WERI-Rb-1 (cell line): Measurements from ENCODE around the gene GNAZ.
A peak's percentile ranks its signal among the peaks of the same experiment; 100 is the strongest.

Experiments used
- DNase-seq: peaks from one replicate; pipeline ENCODE4 v3.0.0-alpha.2; 2020
- H3K27ac ChIP-seq: fragments of 250-450 bp; sonication (Bioruptor Pico); 2 replicates; pipeline ENCODE4 v1.5.1; 2020; ENCODE audit warnings: mild to moderate bottlenecking, moderate library complexity
- H3K27me3 ChIP-seq: fragments of 250-450 bp; sonication (Bioruptor Pico); 2 replicates; pipeline ENCODE4 v1.5.1; 2021; ENCODE audit warnings: mild to moderate bottlenecking, low read depth, moderate library complexity; ENCODE audit not compliant: insufficient read depth, severe bottlenecking
- H3K36me3 ChIP-seq: fragments of 250-450 bp; sonication (Bioruptor Pico); 2 replicates; pipeline ENCODE4 v1.5.1; 2020; ENCODE audit warnings: mild to moderate bottlenecking, moderate library complexity
- H3K4me3 ChIP-seq: 2 replicates; pipeline ENCODE4 v1.5.1; 2011; ENCODE audit warnings: low read depth, mild to moderate bottlenecking, control low read depth, low read length
- H3K9me3 ChIP-seq: fragments of 250-450 bp; sonication (Bioruptor Pico); 2 replicates; pipeline ENCODE4 v1.5.1; 2021; ENCODE audit warnings: mild to moderate bottlenecking, moderate library complexity; ENCODE audit not compliant: severe bottlenecking
- TF ChIP-seq, protein P1 (sequence below): IDR thresholded peaks from 2 replicates; pipeline ENCODE4 v1.5.1; 2011; ENCODE audit warnings: low read depth, mild to moderate bottlenecking, control low read depth, inconsistent platforms, low read length

Gene GNAZ

DNA sequence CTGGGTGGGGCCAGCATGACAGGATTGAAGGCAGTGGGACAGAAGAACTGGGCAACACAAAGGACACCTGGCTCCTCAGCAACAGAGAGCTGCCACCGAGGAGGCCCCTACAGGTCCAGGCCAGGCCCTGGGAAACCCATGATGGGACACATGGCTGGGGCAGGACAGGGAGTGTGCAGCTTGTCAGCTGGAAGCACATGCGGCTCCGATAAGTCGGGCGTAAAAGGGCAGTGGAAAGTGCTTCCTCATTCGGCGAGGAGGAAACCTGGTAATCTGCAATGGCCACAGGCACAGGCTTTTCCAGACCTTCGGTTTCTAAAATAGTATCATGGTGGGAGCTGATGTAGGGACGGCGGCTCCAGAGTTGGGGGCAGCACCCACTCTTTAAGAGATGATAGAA lies 16.5 kb downstream of the GNAZ start:
- H3K4me3 ChIP-seq, result no peak overlapping the region
- peak overlapping the region; percentile 85 for H3K27ac ChIP-seq
- H3K27me3 ChIP-seq, result no peaks in the 10 kb centered on the region
- H3K9me3 ChIP-seq, result no peaks in the 10 kb centered on the region
- no peak for DNase-seq
- peaks cover 7% of the 10 kb centered on the region for H3K36me3 ChIP-seq
- TF ChIP-seq, protein P1, sequence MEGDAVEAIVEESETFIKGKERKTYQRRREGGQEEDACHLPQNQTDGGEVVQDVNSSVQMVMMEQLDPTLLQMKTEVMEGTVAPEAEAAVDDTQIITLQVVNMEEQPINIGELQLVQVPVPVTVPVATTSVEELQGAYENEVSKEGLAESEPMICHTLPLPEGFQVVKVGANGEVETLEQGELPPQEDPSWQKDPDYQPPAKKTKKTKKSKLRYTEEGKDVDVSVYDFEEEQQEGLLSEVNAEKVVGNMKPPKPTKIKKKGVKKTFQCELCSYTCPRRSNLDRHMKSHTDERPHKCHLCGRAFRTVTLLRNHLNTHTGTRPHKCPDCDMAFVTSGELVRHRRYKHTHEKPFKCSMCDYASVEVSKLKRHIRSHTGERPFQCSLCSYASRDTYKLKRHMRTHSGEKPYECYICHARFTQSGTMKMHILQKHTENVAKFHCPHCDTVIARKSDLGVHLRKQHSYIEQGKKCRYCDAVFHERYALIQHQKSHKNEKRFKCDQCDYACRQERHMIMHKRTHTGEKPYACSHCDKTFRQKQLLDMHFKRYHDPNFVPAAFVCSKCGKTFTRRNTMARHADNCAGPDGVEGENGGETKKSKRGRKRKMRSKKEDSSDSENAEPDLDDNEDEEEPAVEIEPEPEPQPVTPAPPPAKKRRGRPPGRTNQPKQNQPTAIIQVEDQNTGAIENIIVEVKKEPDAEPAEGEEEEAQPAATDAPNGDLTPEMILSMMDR, result no peak

DNA sequence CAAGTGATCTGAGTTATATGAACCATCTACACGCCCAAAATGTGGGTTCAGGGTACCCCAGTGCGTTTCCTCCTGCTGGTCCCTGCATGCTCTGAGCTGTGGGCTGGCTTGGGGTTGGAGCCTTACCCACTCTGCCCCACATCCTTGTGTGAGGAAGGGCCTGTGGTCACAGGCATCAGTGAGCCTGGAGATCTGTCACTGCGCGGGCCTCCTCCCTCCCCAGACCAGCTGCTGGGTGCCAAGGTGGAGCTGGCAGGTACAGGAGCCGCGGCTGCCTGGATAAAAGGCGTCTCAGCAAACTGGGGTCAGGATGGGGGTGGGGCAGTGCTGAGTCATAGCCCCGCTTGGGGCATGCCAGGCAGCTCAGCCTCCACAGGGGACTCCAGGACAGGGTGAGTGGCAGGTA lies 17.9 kb downstream of the GNAZ start:
- Histone ChIP-seq H3K36me3 (peaks cover 7% of the 10 kb centered on the region), H3K27me3 (no peaks in the 10 kb centered on the region), H3K9me3 (no peaks in the 10 kb centered on the region), H3K27ac (peak overlapping the region; percentile 84), H3K4me3 (no peak overlapping the region)
- DNase-seq, result peak; percentile 50
- TF ChIP-seq, protein P1, result no peak

DNA sequence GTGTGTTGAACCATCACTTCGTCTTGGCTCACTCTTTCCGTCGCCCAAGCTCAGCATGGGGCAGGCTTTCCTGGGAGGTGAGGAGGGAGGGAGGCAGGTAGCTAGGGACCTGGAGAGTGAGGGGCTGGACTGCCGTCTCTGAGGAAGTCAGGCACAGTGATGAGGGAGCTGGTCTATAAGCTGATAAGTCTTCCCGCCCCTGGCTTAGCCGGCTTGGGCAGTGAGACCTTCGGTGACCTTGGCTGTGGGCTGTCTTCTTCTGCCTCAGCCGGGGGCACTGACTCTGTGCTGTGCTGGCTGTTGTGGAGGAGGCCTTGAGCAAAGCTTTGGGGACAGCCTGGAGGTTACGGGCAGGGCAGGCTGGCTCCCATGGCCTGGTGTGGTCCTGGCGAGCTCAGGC lies 18.7 kb downstream of the GNAZ start:
- Histone ChIP-seq H3K4me3 (no peak overlapping the region), H3K9me3 (no peaks in the 10 kb centered on the region), H3K27ac (peak overlapping the region; percentile 84), H3K27me3 (no peaks in the 10 kb centered on the region), H3K36me3 (peaks cover 7% of the 10 kb centered on the region)
- DNase-seq, result peak; percentile 94
- TF ChIP-seq, protein P1, result no peak

DNA sequence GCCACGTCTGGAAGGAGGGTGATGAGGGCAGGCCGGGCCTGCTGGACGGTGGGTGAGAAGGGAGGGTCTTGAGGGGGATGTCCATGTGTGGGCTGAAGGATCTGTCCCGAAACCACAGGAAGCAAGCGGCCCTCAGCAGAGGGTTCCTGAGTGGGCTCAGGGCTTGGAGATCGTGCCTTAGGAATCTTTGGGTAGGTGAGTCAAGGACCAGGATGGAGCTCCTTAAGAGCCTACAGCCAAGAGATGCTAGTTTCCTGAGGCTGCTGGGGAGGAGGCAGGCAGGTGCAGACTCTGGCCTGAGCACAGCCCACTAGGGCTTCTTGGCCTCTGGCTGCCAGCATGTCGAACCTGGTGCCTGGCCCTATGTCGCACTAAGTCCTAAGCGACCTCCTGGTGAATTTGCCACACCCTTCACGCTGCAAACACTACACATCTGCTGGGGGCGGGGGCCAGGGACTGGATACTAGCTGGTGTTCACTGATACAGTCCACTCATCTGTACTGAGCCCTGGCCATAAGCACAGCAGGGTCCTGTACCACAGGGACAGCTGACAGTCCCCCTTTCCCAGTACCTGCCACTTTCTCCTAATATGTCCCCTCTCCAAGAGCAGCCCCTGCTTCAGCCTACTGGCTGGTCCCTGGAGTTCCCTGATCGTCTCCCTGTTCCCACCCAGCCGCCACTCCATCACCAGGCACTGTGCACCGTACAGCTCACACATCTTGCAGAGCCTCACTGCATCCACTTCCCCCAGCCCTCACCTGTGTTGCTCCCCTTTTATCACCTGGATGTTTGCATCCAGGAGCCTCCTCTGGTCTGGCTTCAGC lies 19.5 kb downstream of the GNAZ start:
- Histone ChIP-seq H3K4me3 (no peak overlapping the region), H3K27me3 (no peaks in the 10 kb centered on the region)
- TF ChIP-seq, protein P1, result no peak

DNA sequence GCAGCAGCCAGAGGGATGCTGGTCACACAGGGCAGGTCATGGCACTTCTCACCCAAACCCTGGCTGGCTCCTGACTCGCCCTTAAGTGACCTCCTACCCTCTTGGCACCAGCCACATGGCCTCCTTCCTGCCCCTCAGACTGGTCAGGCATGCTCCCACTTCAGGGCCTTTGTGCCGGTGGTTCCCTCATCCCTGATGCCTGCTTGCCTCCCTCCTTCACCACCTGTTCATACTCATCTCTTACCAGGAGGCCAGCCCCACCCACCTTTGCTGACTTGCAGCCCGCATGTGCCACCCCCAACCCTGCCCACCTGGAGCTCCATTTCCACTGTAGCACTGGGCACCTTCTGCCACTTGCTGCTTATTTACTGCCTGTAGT lies 20.1 kb downstream of the GNAZ start:
- peak overlapping the region; percentile 84; the same call in 1 of the 2 replicates for H3K27ac ChIP-seq
- TF ChIP-seq, protein P1, result no peak
- no peak for DNase-seq
- no peaks in the 10 kb centered on the region for H3K9me3 ChIP-seq
- H3K4me3 ChIP-seq, result no peak overlapping the region
- H3K27me3 ChIP-seq, result no peaks in the 10 kb centered on the region
- peaks cover 11% of the 10 kb centered on the region for H3K36me3 ChIP-seq

More for the DNA sequence above, 19.5 kb downstream of the GNAZ start:
- DNase-seq, result no peak
- Histone ChIP-seq H3K27ac (peak overlapping the region; percentile 84), H3K36me3 (peaks cover 7% of the 10 kb centered on the region), H3K9me3 (no peaks in the 10 kb centered on the region)
